Right ventricle myocardium superior (tissue), 1 donor: ENCODE results near the gene KPNA2. TPM values are rescaled to one million over a fixed set of nuclear protein-coding genes. Genes with fewer than 3 reads are reported as not detected.
"Not testable (repeated sequence)": the region's sequence is repeated elsewhere in the genome, so short reads cannot be mapped to it uniquely, and the experiment has no call there.

ENCODE experiments used
- ATAC-seq: fragments of 200-7000 bp; cut with Tn5 transposase; one replicate; pipeline ENCODE4 v1.9.1; 2020; ENCODE audit warnings: mild to moderate bottlenecking; ENCODE audit not compliant: poor library complexity
- DNase-seq: peaks from one replicate; pipeline ENCODE4 v3.0.0-alpha.2; 2020
- intact Hi-C: fragments of 100-400 bp; cut with DNase I; formaldehyde crosslinking; loops from one replicate; pipeline ENCODE4 v1.11.2; 2022
- total RNA-seq: library from RNA; stranded (reverse); fragmentation: NEBNext Ultra II Directional; extraction: Animal tissue kit (Norgen Biotek cat#: 25700); gene quantifications from one replicate; pipeline ENCODE4 v1.2.1, GENCODE V29; 2021
- donor health status: DM: no; HTN: yes; CAD: no; lungs with severe emphysema.

Gene KPNA2
- total RNA-seq, 1 donor from 2014 or later: 19.7 TPM

- ATAC-seq, intact Hi-C loops, DNase-seq: not testable (repeated sequence)
Measured at GRCh38 chr17:68018493-68018892, 17.0 kb upstream of the KPNA2 start.

DNA sequence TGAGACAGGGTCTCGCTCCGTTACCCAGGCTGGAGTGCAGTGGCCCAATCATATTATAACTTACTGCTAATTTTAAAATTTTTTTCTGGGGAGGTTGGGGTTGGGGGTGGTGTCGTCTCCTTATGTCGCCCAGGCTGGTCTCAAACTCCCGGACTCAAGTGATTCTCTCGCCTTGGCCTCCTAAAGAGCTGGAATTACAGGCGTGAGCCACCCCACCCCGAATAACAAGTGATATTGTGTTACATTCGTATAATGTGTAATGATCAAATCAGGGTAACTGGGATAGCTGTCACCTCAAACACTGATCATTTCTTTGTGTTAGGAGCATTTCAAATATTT lies 16.2 kb upstream of the KPNA2 start:
- no peak for DNase-seq
- no peak for ATAC-seq
- intact Hi-C loops: no loop called here

GRCh38 chr17:68019675-68020408 lies 15.7 kb upstream of the KPNA2 start:
- ATAC-seq (peak; percentile 98), DNase-seq (peak; percentile 97)
- intact Hi-C loops: no loop called here

- ATAC-seq (peak; percentile 19), DNase-seq (no peak)
- intact Hi-C loops: no loop called here
Measured at GRCh38 chr17:68020409-68020756, 15.2 kb upstream of the KPNA2 start.

- DNase-seq, intact Hi-C loops, ATAC-seq: not testable (repeated sequence)
Measured at GRCh38 chr17:68020791-68021190, 14.7 kb upstream of the KPNA2 start.

GRCh38 chr17:68021963-68022362 lies 13.6 kb upstream of the KPNA2 start:
- DNase-seq (no peak), ATAC-seq (no peak)
- intact Hi-C loops: no loop called here

GRCh38 chr17:68022547-68022946 lies 13.0 kb upstream of the KPNA2 start:
- intact Hi-C loops, ATAC-seq: not testable (repeated sequence)

GRCh38 chr17:68029512-68030215 lies 5.9 kb upstream of the KPNA2 start:
- DNase-seq (no peak), ATAC-seq (no peak)
- intact Hi-C loops: no loop called here

More at GRCh38 chr17:68022547-68022946, 13.0 kb upstream of the KPNA2 start:
- not testable (repeated sequence) for DNase-seq

GRCh38 chr17:68033636-68034451 lies 1.7 kb upstream of the KPNA2 start:
- DNase-seq (no peak), ATAC-seq (peak; percentile 43)
- intact Hi-C loops: no loop called here

DNA sequence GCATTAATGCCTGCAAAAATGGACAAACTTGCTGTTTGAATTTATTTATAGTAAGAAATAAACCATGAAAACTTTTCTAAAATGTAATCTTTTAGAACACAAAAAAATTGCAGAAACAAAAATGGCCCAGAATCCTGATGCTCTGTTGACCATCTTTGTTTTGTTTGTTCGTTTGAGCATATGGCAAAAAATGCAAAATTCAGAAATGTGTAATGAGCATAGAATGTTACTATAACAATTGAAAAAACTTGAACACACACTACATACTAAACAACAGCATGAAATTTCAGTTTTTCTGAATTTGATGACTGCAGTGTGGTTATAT lies 1.1 kb upstream of the KPNA2 start:
- no peak for ATAC-seq
- DNase-seq: no peak
- intact Hi-C loops: no loop called here

GRCh38 chr17:68035131-68035522 lies 408 bp upstream of the KPNA2 start:
- peak; percentile 97 for DNase-seq
- intact Hi-C loops: no loop called here
- peak; percentile 94 for ATAC-seq

- DNase-seq: no peak
- intact Hi-C loops: no loop called here
- no peak for ATAC-seq
Measured at GRCh38 chr17:68036304-68037147, 991 bp downstream of the KPNA2 start.

GRCh38 chr17:68047153-68047846 lies 11.8 kb downstream of the KPNA2 start:
- DNase-seq (no peak), ATAC-seq (no peak)
- intact Hi-C loops: no loop called here

GRCh38 chr17:68047890-68048542 lies 12.5 kb downstream of the KPNA2 start:
- ATAC-seq: peak; percentile 87
- DNase-seq, intact Hi-C loops: not testable (repeated sequence)

DNA sequence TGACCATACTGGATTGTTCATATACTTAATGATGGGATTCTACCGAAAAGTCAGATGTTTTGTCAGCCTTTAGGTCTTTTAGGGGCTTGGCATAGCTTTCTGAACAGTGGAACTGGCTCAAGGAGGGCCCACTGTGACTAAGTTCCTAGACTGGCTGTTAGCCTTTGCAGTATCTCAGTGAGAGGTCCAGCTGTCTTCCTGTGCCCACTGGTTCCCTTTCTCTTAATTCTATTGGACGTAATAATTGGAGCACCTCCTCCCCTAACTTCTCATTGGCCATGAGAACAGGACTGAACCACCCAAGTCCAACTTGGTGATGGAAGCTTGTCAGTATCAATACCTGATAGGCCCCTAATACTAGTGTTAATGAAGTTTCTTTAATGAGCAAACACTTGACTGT lies 13.5 kb downstream of the KPNA2 start:
- intact Hi-C loops: no loop called here
- no peak for ATAC-seq
- DNase-seq: no peak

- intact Hi-C loops, DNase-seq, ATAC-seq: not testable (repeated sequence)
Measured at GRCh38 chr17:68049812-68050437, 14.4 kb downstream of the KPNA2 start.
